OCI-LY7 (cell line): ENCODE results near the gene C4B. TPM values are rescaled to one million over a fixed set of nuclear protein-coding genes. Genes with fewer than 3 reads are reported as not detected.

ENCODE experiments used
- BruUV-seq: library from RNA; stranded (reverse); fragments of 400-500 nt; replicated peaks from 2 replicates; lab custom pipeline; 2021; lab: Mats Ljungman, UMichigan
- CTCF ChIA-PET: fragments of 300-600 bp; sonication (Branson Sonifier 250); formaldehyde crosslinking; loops from one replicate; lab custom pipeline; 2022; ENCODE audit warnings: antibody characterized with exemption; ENCODE audit not compliant: unreplicated experiment; lab: Charles Lee
- POLR2A ChIA-PET: fragments of 300-600 bp; sonication (Branson Sonifier 250); formaldehyde crosslinking; loops from one replicate; lab custom pipeline; 2022; ENCODE audit warnings: antibody characterized with exemption; lab: Charles Lee
- DNase-seq: peaks from one replicate; pipeline ENCODE4 v3.0.0-alpha.2; 2015; ENCODE audit warnings: low spot score
- H2AFZ ChIP-seq: fragments of 200-600 bp; sonication (generic), shearing (Covaris generic); 2 replicates; pipeline ENCODE4 v1.6.1; 2014; ENCODE audit warnings: mild to moderate bottlenecking, antibody characterized with exemption, low read length, moderate library complexity
- H3K27ac ChIP-seq: fragments of 200-600 bp; sonication (generic); 2 replicates; pipeline ENCODE4 v1.5.1; 2014; ENCODE audit warnings: mixed run types, low read depth, mild to moderate bottlenecking, moderate library complexity, low read length, inconsistent platforms; ENCODE audit not compliant: poor library complexity, severe bottlenecking
- H3K36me3 ChIP-seq: fragments of 200-600 bp; sonication (generic); 2 replicates; pipeline ENCODE4 v1.6.1; 2014; ENCODE audit warnings: mild to moderate bottlenecking, antibody characterized with exemption, low read length, moderate library complexity, mixed read lengths; ENCODE audit not compliant: insufficient read depth
- H3K4me1 ChIP-seq: fragments of 200-600 bp; sonication (generic); 2 replicates; pipeline ENCODE4 v1.5.1; 2014; ENCODE audit warnings: mild to moderate bottlenecking, low read length; ENCODE audit not compliant: insufficient read depth, poor library complexity, severe bottlenecking
- H3K4me2 ChIP-seq: fragments of 200-600 bp; sonication (generic); 2 replicates; pipeline ENCODE4 v1.6.1; 2014; ENCODE audit warnings: mild to moderate bottlenecking, low read length
- H3K4me3 ChIP-seq: fragments of 200-600 bp; sonication (generic); 2 replicates; pipeline ENCODE4 v1.5.1; 2014; ENCODE audit warnings: mild to moderate bottlenecking, low read depth, low read length; ENCODE audit not compliant: poor library complexity, severe bottlenecking
- H3K79me2 ChIP-seq: fragments of 200-600 bp; sonication (generic); 2 replicates; pipeline ENCODE4 v1.6.1; 2016; ENCODE audit warnings: low read depth, mild to moderate bottlenecking, low read length, moderate library complexity, mixed read lengths; ENCODE audit not compliant: insufficient read depth
- H3K9me2 ChIP-seq: fragments of 200-600 bp; sonication (generic); 2 replicates; pipeline ENCODE4 v1.6.1; 2016; ENCODE audit warnings: mild to moderate bottlenecking, low read length, mixed read lengths; ENCODE audit not compliant: insufficient read depth
- H3K9me3 ChIP-seq: fragments of 200-600 bp; sonication (generic); 2 replicates; pipeline ENCODE4 v1.6.1; 2014; ENCODE audit warnings: mild to moderate bottlenecking, mixed run types, low read length, mixed read lengths
- H4K20me1 ChIP-seq: fragments of 200-600 bp; sonication (generic); 2 replicates; pipeline ENCODE4 v1.6.1; 2014; ENCODE audit warnings: mild to moderate bottlenecking, antibody characterized with exemption, low read length, moderate library complexity, mixed read lengths; ENCODE audit not compliant: insufficient read depth
- CTCF ChIP-seq: fragments of 200-600 bp; sonication (generic); conservative IDR thresholded peaks from 2 replicates; pipeline ENCODE4 v1.5.1; 2014; ENCODE audit warnings: mild to moderate bottlenecking, antibody characterized with exemption, low read length, moderate library complexity, mixed read lengths
- EZH2phosphoT487 ChIP-seq: fragments of 200-600 bp; sonication (generic); IDR thresholded peaks from 2 replicates; pipeline ENCODE4 v1.6.1; 2018; ENCODE audit warnings: low read depth, borderline replicate concordance, mild to moderate bottlenecking, mixed run types, antibody characterized with exemption, low read length, moderate library complexity, mixed read lengths
- intact Hi-C: fragments of 100-400 bp; cut with micrococcal nuclease; formaldehyde crosslinking; loops from one replicate; pipeline ENCODE4 v1.10.0; 2022; ENCODE audit not compliant: unreplicated experiment
- total RNA-seq, 2 experiments: library from RNA; depleted of rRNA in 1 of 2; stranded (reverse); fragments of >200 nt in 1 of 2; shearing (Covaris generic) in 1 of 2; gene quantifications; 2 replicates each; pipeline ENCODE4 v1.2.3, GENCODE V29; 2014 to 2022

The C4B gene
- total RNA-seq, 2 experiments from 2014 or later: 2.9 to 3.7 TPM

DNA sequence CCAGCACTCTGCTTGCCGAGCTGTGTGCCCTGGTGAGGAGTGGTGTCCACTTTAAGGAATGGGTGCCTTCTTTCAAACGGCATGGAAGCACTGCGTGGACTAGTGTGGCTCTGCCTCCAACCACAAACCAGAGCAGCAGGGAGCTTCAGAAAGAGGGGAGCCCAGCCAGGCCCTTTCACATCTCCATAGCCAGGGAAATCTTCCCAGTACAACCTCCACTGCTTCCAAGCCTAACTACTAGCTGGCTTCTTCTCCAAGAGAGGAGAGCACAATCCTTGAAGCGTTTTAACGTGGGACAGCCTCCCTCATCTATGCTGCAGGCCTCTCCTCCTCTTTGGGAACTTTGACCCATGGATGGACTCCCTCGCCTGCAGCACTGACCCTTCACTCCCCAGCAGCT is 67.9 kb downstream of the C4B start:
- H3K4me2 ChIP-seq: no peak overlapping the region
- H3K27ac ChIP-seq: no peak overlapping the region
- intact Hi-C loops: no loop called here
- TF ChIP-seq EZH2phosphoT487: no peak
- TF ChIP-seq CTCF: no peak
- CTCF ChIA-PET: no interaction called here
- H3K9me3 ChIP-seq: no peaks in the 10 kb centered on the region
- POLR2A ChIA-PET: interaction anchor here (0.6 to 0.7 kb wide), 2 partner anchors 19 to 181 kb away, joined by 3 to 4 read pairs; no protein-coding TSS in a partner anchor
- no peak for DNase-seq
- no peaks in the 10 kb centered on the region for H4K20me1 ChIP-seq
- no peak overlapping the region for H3K4me3 ChIP-seq
- no peaks in the 10 kb centered on the region for H3K36me3 ChIP-seq
- H2AFZ ChIP-seq: no peak overlapping the region
- BruUV-seq: no TSS peak
- no peaks in the 10 kb centered on the region for H3K79me2 ChIP-seq
- H3K9me2 ChIP-seq: no peaks in the 10 kb centered on the region
- no peaks in the 10 kb centered on the region for H3K4me1 ChIP-seq

- Histone ChIP-seq H4K20me1 (no peaks in the 10 kb centered on the region), H3K4me2 (no peak overlapping the region), H3K9me2 (no peaks in the 10 kb centered on the region), H3K79me2 (no peaks in the 10 kb centered on the region), H3K9me3 (no peaks in the 10 kb centered on the region), H3K36me3 (no peaks in the 10 kb centered on the region), H2AFZ (no peak overlapping the region), H3K4me1 (no peaks in the 10 kb centered on the region), H3K4me3 (no peak overlapping the region), H3K27ac (no peak overlapping the region)
- DNase-seq: no peak
- intact Hi-C loops: no loop called here
- BruUV-seq: no TSS peak
- no peak for TF ChIP-seq CTCF
- no peak for TF ChIP-seq EZH2phosphoT487
- ChIA-PET CTCF (no interaction called here), POLR2A (interaction anchor here (0.7 kb wide), 1 partner anchor 180 kb away, joined by 3 read pairs; no protein-coding TSS in a partner anchor)
Measured at GRCh38 chr6:32082935-32083334, 68.3 kb downstream of the C4B start.

DNA sequence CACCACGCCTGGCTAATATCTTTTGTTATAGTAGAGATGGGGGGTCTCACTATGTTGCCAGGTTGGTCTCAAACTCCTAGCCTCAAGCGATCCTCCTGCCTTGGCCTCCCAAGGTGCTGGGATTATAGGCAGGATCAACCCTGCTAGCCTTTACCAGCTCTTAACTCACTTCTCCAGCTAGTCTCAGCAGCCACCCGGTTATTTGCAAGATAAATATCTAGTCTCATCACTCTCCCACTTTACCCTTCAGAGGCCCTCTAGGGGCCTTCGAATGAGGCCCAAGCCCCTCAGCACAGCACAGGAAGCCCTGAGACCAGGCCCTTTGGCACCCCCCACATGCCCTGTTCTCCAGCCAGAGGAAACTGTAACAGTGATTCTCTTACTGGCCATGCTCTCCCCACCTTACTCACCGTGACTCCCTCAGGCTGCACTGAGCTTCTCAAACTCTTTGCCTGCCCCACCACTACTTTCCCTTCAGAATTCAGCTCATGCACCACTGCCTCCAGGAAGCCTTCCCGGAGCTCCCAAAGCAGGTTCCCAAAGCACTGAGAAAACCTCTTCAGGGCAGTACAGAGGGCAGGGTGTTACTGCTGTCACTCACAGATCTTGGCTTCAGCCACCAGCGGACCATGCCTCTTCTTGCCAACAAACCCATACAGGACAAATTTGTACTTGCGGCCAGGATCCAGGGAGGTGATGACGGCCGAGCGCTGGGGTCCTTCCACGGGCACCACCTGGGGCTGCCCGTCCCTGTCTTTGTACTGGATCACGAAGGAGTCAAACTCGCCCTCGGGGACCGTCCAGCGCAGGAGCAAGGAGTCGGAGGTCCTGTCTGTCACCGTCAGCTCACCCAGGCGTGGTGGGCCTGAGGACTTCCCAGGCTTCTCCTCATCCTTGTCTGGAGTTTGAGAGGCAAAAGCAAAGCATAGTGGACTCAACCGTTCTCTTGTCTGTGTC is 69.5 kb downstream of the C4B start:
- no peaks in the 10 kb centered on the region for H3K79me2 ChIP-seq
- no peak overlapping the region for H3K4me3 ChIP-seq
- no TSS peak for BruUV-seq
- H2AFZ ChIP-seq: no peak overlapping the region
- POLR2A ChIA-PET: interaction anchor here (0.6 to 0.7 kb wide), 2 partner anchors 25 to 132 kb away, joined by 3 read pairs; partner anchors contain the start of gene TNXB
- CTCF ChIA-PET: interaction anchor here (0.6 kb wide), 1 partner anchor 207 kb away, joined by 3 read pairs; no protein-coding TSS in a partner anchor
- H3K4me2 ChIP-seq: no peak overlapping the region
- H3K36me3 ChIP-seq: no peaks in the 10 kb centered on the region
- H3K9me2 ChIP-seq: no peaks in the 10 kb centered on the region
- H3K4me1 ChIP-seq: no peaks in the 10 kb centered on the region
- no peak overlapping the region for H3K27ac ChIP-seq
- no peak for DNase-seq
- no peaks in the 10 kb centered on the region for H3K9me3 ChIP-seq
- TF ChIP-seq CTCF: no peak
- no peak for TF ChIP-seq EZH2phosphoT487
- no peaks in the 10 kb centered on the region for H4K20me1 ChIP-seq
- intact Hi-C loops: no loop called here
